Measurements from ENCODE around the gene CELA2A.

The CELA2A gene

GRCh38 chr1:15456313-15456954 lies at the start of gene CELA2A:
Gene CELA2A, plus strand, starts transcription at chr1:15456732. Its CDS starts 22 bp downstream, at chr1:15456754.
- no peak for DNase-seq

GRCh38 chr1:15407580-15407979 lies 49.0 kb upstream of the CELA2A start:
- no peak for DNase-seq

GRCh38 chr1:15408890-15409387 lies 47.6 kb upstream of the CELA2A start:
- DNase-seq, result no peak

GRCh38 chr1:15409388-15410222 lies 46.9 kb upstream of the CELA2A start, which contains the start of gene EFHD2:
Gene EFHD2, plus strand, starts transcription at chr1:15409888. Its CDS starts 84 bp downstream, at chr1:15409972.
- DNase-seq, result peak; percentile 88

GRCh38 chr1:15410223-15410883 lies 46.2 kb upstream of the CELA2A start:
- no peak for DNase-seq

GRCh38 chr1:15410884-15411245 lies 45.7 kb upstream of the CELA2A start:
- no peak for DNase-seq

GRCh38 chr1:15411593-15412137 lies 44.9 kb upstream of the CELA2A start:
- no peak for DNase-seq

- DNase-seq, result no peak
Measured at GRCh38 chr1:15412175-15412800, 44.2 kb upstream of the CELA2A start.

- no peak for DNase-seq
Measured at GRCh38 chr1:15412843-15413242, 43.7 kb upstream of the CELA2A start.

GRCh38 chr1:15413563-15414444 lies 42.7 kb upstream of the CELA2A start:
- no peak for DNase-seq

GRCh38 chr1:15414445-15414983 lies 42.0 kb upstream of the CELA2A start:
- no peak for DNase-seq

GRCh38 chr1:15417059-15417934 lies 39.2 kb upstream of the CELA2A start:
- DNase-seq, result no peak

GRCh38 chr1:15418806-15419515 lies 37.6 kb upstream of the CELA2A start:
- no peak for DNase-seq

- DNase-seq, result no peak
Measured at GRCh38 chr1:15420853-15421465, 35.6 kb upstream of the CELA2A start.

- no peak for DNase-seq
Measured at GRCh38 chr1:15422871-15423270, 33.7 kb upstream of the CELA2A start.

- no peak for DNase-seq
Measured at GRCh38 chr1:15423355-15424077, 33.0 kb upstream of the CELA2A start.

GRCh38 chr1:15424146-15424667 lies 32.3 kb upstream of the CELA2A start:
- DNase-seq, result peak; percentile 78

- DNase-seq, result no peak
Measured at GRCh38 chr1:15424981-15425380, 31.6 kb upstream of the CELA2A start.

Data from COR-L47 (cell line).